ENCODE measurements around the gene TBC1D22A.

DNA sequence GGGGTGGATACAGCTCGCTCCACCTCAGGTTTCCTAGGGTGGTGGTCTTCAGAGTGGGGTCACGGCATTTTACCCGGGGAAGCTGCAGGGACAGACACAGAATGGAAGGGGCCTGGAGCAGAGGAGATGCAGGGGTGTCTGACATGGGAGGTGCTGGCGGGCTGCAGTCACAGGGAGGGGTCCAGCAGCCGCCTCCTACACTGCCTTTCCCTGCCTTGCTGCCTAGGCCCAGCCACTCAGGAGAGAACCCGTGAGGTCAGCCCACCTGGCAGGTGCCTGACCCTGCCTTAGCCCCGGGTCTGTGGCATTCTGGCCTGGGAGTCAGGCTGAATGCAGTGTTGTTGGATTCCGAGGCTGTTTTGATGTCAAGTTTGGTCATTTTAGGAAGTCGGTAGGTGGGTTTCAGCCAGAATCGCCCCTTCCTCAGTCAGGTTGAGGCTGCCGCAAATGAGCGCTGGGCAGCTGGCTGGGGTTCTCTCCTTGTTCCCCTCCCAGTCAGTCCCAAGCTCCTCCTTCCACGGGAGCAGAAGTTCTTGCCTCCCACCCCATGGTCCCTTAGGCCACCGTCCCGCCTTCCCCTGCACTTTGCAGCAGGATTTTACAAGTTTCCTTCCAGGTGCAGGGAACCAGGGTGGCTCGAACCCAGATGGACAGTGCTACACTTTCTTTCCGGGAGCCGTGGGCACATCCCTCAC lies 294.5 kb downstream of the TBC1D22A start:
- TF ChIP-seq, protein P1, sequence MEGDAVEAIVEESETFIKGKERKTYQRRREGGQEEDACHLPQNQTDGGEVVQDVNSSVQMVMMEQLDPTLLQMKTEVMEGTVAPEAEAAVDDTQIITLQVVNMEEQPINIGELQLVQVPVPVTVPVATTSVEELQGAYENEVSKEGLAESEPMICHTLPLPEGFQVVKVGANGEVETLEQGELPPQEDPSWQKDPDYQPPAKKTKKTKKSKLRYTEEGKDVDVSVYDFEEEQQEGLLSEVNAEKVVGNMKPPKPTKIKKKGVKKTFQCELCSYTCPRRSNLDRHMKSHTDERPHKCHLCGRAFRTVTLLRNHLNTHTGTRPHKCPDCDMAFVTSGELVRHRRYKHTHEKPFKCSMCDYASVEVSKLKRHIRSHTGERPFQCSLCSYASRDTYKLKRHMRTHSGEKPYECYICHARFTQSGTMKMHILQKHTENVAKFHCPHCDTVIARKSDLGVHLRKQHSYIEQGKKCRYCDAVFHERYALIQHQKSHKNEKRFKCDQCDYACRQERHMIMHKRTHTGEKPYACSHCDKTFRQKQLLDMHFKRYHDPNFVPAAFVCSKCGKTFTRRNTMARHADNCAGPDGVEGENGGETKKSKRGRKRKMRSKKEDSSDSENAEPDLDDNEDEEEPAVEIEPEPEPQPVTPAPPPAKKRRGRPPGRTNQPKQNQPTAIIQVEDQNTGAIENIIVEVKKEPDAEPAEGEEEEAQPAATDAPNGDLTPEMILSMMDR (IDR thresholded peaks at IDR 0.05; ENCODE audit: low read length): no peak
- TF ChIP-seq EZH2 (optimal IDR thresholded peaks at IDR 0.05; ENCODE audit: low read depth, low read length): no peak
